Measurements from ENCODE around the gene LAMB2. TPM values are rescaled to one million over a fixed set of nuclear protein-coding genes. Genes with fewer than 3 reads are reported as not detected.
A peak's percentile ranks its signal among the peaks of the same experiment; 100 is the strongest.

The LAMB2 gene
- total and polyA plus RNA-seq, 2 donors (not counting 1 experiment from before 2014, with no cell fraction given), result 0.67 to 0.74 TPM

DNA sequence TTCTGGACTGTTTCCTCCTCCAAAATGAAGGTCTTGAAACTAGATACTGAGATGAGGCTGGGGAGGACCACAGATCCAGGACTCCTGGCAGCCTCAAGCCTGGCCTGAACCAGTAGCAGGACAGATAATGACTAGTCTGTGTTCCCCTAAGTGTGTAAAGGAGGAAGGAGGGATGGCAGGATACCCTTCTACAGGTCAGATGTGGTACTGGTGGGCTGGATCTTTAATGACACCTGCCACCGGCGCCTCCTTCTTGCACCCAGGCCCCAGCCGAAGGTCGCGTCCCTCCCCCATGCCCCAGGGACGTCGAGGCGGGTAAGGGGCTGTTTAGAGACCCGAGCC, 12.8 kb downstream of the LAMB2 start:
- Histone ChIP-seq H3K4me1 (ENCODE audit: control insufficient read depth in 2 of 2, insufficient read depth in 2 of 2, low read length in 2 of 2) (peaks cover 12 to 21% of the 10 kb centered on the region in 2 donors), H3K4me2 (replicated peaks; ENCODE audit: low read depth, low read length, poor library complexity, severe bottlenecking) (peak overlapping the region; percentile 88), H3K27me3 (replicated peaks in 1 of 4; ENCODE audit: control extremely low read depth in 1 of 4, control insufficient read depth in 3 of 4, insufficient read depth in 4 of 4, low read length in 3 of 4) (no peaks in the 10 kb centered on the region), H3K4me3 (ENCODE audit: control extremely low read depth in 1 of 5, extremely low read depth in 1 of 5, insufficient read depth in 1 of 5, low read depth in 2 of 5, low read length in 4 of 5) (peak overlapping the region; percentile 67 to 85 (median 74)), H4K20me1 (ENCODE audit: control insufficient read depth, insufficient read depth, low read length, poor library complexity, severe bottlenecking) (peaks cover 7% of the 10 kb centered on the region), H3K9me3 (ENCODE audit: control extremely low read depth in 1 of 3, control insufficient read depth in 2 of 3, insufficient read depth in 1 of 3, low read length in 2 of 3) (peaks cover 0 to 5% (median 0%) of the 10 kb centered on the region in 3 donors), H3K36me3 (replicated peaks in 1 of 2; ENCODE audit: control extremely low read depth in 1 of 2, control insufficient read depth in 1 of 2, extremely low read depth in 1 of 2, insufficient read depth in 2 of 2, low read length in 1 of 2) (peaks cover 0 to 40% of the 10 kb centered on the region in 2 experiments), H3K9ac (ENCODE audit: low read length) (peak overlapping the region; percentile 90), H3K79me2 (ENCODE audit: control insufficient read depth, insufficient read depth, low read length) (peaks cover 39% of the 10 kb centered on the region), H3K27ac (ENCODE audit: low read length in 2 of 2) (peak overlapping the region; percentile 82 to 92), H2AFZ (ENCODE audit: insufficient read depth, low read depth, low read length, poor library complexity, severe bottlenecking) (peak overlapping the region; percentile 88)
- H3K9me3 Mint-ChIP-seq (ENCODE audit: insufficient read depth), result no peaks in the 10 kb centered on the region
- H3K4me1 Mint-ChIP-seq, result peaks cover 15% of the 10 kb centered on the region
- no peaks in the 10 kb centered on the region for H3K27me3 Mint-ChIP-seq
- H3K4me3 Mint-ChIP-seq, result peak overlapping the region; percentile 88
- H3K27ac Mint-ChIP-seq, result peak overlapping the region; percentile 89
- intact Hi-C loops (cut with micrococcal nuclease), result loop anchor here (1.0 to 5.0 kb wide), 5 partner anchors 16 to 552 kb away; partner anchors contain the start of genes APEH, CCDC71, QARS1 and QRICH1
- no peak for ATAC-seq (ENCODE audit: low read depth)
- TF ChIP-seq EZH2 (IDR thresholded peaks at IDR 0.05; ENCODE audit: borderline replicate concordance, insufficient read depth, low read depth, low read length, poor library complexity, severe bottlenecking), result no peak
- TF ChIP-seq, protein P1, sequence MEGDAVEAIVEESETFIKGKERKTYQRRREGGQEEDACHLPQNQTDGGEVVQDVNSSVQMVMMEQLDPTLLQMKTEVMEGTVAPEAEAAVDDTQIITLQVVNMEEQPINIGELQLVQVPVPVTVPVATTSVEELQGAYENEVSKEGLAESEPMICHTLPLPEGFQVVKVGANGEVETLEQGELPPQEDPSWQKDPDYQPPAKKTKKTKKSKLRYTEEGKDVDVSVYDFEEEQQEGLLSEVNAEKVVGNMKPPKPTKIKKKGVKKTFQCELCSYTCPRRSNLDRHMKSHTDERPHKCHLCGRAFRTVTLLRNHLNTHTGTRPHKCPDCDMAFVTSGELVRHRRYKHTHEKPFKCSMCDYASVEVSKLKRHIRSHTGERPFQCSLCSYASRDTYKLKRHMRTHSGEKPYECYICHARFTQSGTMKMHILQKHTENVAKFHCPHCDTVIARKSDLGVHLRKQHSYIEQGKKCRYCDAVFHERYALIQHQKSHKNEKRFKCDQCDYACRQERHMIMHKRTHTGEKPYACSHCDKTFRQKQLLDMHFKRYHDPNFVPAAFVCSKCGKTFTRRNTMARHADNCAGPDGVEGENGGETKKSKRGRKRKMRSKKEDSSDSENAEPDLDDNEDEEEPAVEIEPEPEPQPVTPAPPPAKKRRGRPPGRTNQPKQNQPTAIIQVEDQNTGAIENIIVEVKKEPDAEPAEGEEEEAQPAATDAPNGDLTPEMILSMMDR (IDR thresholded peaks at IDR 0.05), result no peak
- DNase-seq, result no peak
- ChIA-PET CTCF (interaction anchor here (0.6 to 1.8 kb wide), 4 partner anchors 18 to 133 kb away, joined by 3 to 14 read pairs (median 5); partner anchors contain the start of gene QRICH1), POLR2A (interaction anchor here (0.9 to 2.6 kb wide), 5 partner anchors 16 to 132 kb away, joined by 3 to 32 read pairs (median 6); partner anchors contain the start of genes DALRD3, QARS1 and QRICH1)
- 0% methylated on average over 9 of the region's 9 CpGs for WGBS (ENCODE audit: insufficient coverage)

DNA sequence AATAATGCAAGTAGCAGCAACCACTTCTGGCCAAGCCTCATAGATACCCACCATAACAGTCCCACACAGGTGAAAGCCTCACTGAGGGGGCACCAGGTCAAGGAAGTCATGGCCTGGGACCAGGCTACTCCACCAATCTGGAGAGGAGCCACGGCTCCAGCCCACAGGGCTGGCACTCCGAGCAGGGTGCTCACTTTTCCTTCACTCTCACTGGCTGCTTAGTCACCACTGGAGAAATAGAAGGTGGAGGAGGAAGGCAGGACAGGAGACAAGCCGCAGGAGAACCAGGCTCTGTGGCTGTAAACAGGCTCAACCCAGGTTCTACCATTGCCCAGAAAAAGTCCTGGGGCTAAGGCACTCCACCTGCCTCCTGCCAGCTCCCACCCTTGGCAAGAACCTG, 13.4 kb downstream of the LAMB2 start:
- peaks cover 45% of the 10 kb centered on the region for H3K79me2 ChIP-seq (ENCODE audit: control insufficient read depth, insufficient read depth, low read length)
- ATAC-seq (ENCODE audit: low read depth) (no peak), DNase-seq (no peak)
- peaks cover 8% of the 10 kb centered on the region for H4K20me1 ChIP-seq (ENCODE audit: control insufficient read depth, insufficient read depth, low read length, poor library complexity, severe bottlenecking)
- Mint-ChIP-seq H3K9me3 (ENCODE audit: insufficient read depth) (no peaks in the 10 kb centered on the region), H3K27me3 (no peaks in the 10 kb centered on the region), H3K27ac (peak overlapping the region; percentile 20), H3K4me1 (peaks cover 15% of the 10 kb centered on the region), H3K4me3 (peak overlapping the region; percentile 88)
- no peaks in the 10 kb centered on the region for H3K27me3 ChIP-seq (replicated peaks in 1 of 4; ENCODE audit: control extremely low read depth in 1 of 4, control insufficient read depth in 3 of 4, insufficient read depth in 4 of 4, low read length in 3 of 4)
- peak overlapping the region; percentile 90 for H3K9ac ChIP-seq (ENCODE audit: low read length)
- H3K4me3 ChIP-seq (ENCODE audit: control extremely low read depth in 1 of 5, extremely low read depth in 1 of 5, insufficient read depth in 1 of 5, low read depth in 2 of 5, low read length in 4 of 5), result peak overlapping the region in 2 of 5 experiments; percentile 67 to 74
- 100% methylated on average over 1 of the region's 3 CpGs for WGBS (ENCODE audit: insufficient coverage)
- no peak overlapping the region for H3K27ac ChIP-seq (ENCODE audit: low read length in 2 of 2)
- ChIA-PET CTCF (interaction anchor here (0.6 to 1.0 kb wide), 2 partner anchors 13 to 131 kb away, joined by 3 to 4 read pairs; no protein-coding TSS in a partner anchor), POLR2A (interaction anchor here (0.9 to 2.6 kb wide), 2 partner anchors 18 to 25 kb away, joined by 3 to 32 read pairs; partner anchors contain the start of gene QRICH1)
- no peak overlapping the region for H2AFZ ChIP-seq (ENCODE audit: insufficient read depth, low read depth, low read length, poor library complexity, severe bottlenecking)
- peaks cover 0 to 5% (median 0%) of the 10 kb centered on the region in 3 donors for H3K9me3 ChIP-seq (ENCODE audit: control extremely low read depth in 1 of 3, control insufficient read depth in 2 of 3, insufficient read depth in 1 of 3, low read length in 2 of 3)
- H3K36me3 ChIP-seq (replicated peaks in 1 of 2; ENCODE audit: control extremely low read depth in 1 of 2, control insufficient read depth in 1 of 2, extremely low read depth in 1 of 2, insufficient read depth in 2 of 2, low read length in 1 of 2), result peaks cover 0 to 46% of the 10 kb centered on the region in 2 experiments
- no peak for TF ChIP-seq EZH2 (IDR thresholded peaks at IDR 0.05; ENCODE audit: borderline replicate concordance, insufficient read depth, low read depth, low read length, poor library complexity, severe bottlenecking)
- TF ChIP-seq, protein P1 (IDR thresholded peaks at IDR 0.05), result no peak
- peaks cover 12 to 21% of the 10 kb centered on the region in 2 donors for H3K4me1 ChIP-seq (ENCODE audit: control insufficient read depth in 2 of 2, insufficient read depth in 2 of 2, low read length in 2 of 2)
- H3K4me2 ChIP-seq (replicated peaks; ENCODE audit: low read depth, low read length, poor library complexity, severe bottlenecking), result peak overlapping the region; percentile 88
- intact Hi-C loops (cut with micrococcal nuclease), result no loop called here

Data from B cell (primary cell).